HCT116 (cell line): ENCODE data around the gene OR10A5. TPM values are rescaled to one million over a fixed set of nuclear protein-coding genes. Genes with fewer than 3 reads are reported as not detected.

Experiments
- ATAC-seq: fragments of 200-7000 bp; cut with Tn5 transposase; 2 replicates; pipeline ENCODE4 v1.9.1; 2020; ENCODE audit warnings: mild to moderate bottlenecking, moderate library complexity
- Bru-seq: library from RNA; stranded (reverse); fragments of 400-500 nt; gene quantifications from one replicate; lab custom pipeline; 2021; lab: Mats Ljungman, UMichigan
- BruChase-seq, 2 experiments: library from RNA; stranded (reverse); fragments of 400-500 nt; gene quantifications; one replicate each; lab custom pipeline; 2021; lab: Mats Ljungman, UMichigan
- BruUV-seq: library from RNA; stranded (reverse); fragments of 400-500 nt; replicated peaks from 2 replicates; lab custom pipeline; 2021; lab: Mats Ljungman, UMichigan
- CTCF ChIA-PET: fragments of 300-600 bp; sonication (Branson Sonifier 250); formaldehyde crosslinking; loops from one replicate; lab custom pipeline; 2021; ENCODE audit warnings: antibody characterized with exemption; lab: Charles Lee
- POLR2A ChIA-PET: fragments of 300-600, 350-600 bp; sonication (Branson Sonifier 250); formaldehyde crosslinking; loops from one replicate; lab custom pipeline; 2021; ENCODE audit warnings: antibody characterized with exemption; lab: Charles Lee
- RAD21 ChIA-PET, 2 experiments: fragments of 300-600 bp; sonication (Branson Sonifier 250); formaldehyde crosslinking; loops; one replicate each; lab custom pipeline; 2023; ENCODE audit warnings: low total read pairs in 2 of 2; ENCODE audit not compliant: uncharacterized antibody in 2 of 2, unreplicated experiment in 2 of 2, low non-redundant PET in 1 of 2; lab: Charles Lee
- DNase-seq: peaks from one replicate; pipeline ENCODE4 v3.0.0-alpha.2; 2010; ENCODE audit warnings: low read depth, low spot score
- H2AFZ ChIP-seq: fragments of 200-600 bp; shearing (Covaris generic), sonication (generic); 2 replicates; pipeline ENCODE4 v1.6.1; 2017; ENCODE audit warnings: low read depth, mixed run types, mixed read lengths, antibody characterized with exemption, low read length; ENCODE audit not compliant: poor library complexity, severe bottlenecking
- H3K27ac ChIP-seq: 2 replicates; pipeline ENCODE4 v1.5.1; 2012; ENCODE audit warnings: low read depth, low read length
- H3K27me3 ChIP-seq: fragments of 200-600 bp; sonication (generic); 2 replicates; pipeline ENCODE4 v1.6.1; 2016; ENCODE audit warnings: mixed run types, low read length, mixed read lengths; ENCODE audit not compliant: insufficient read depth
- H3K36me3 ChIP-seq, 2 experiments: fragments of 200-500 bp in 1 of 2; fragments of 200-600 bp in 1 of 2; sonication (Bioruptor generic) in 1 of 2; sonication (generic) in 1 of 2; 2 replicates each; pipeline versions ENCODE4 v1.5.1 to v1.6.1; 2014 to 2016; ENCODE audit warnings: low read length in 2 of 2, inconsistent platforms in 1 of 2, mixed read lengths in 1 of 2, mixed run types in 1 of 2; ENCODE audit not compliant: insufficient read depth in 2 of 2, control insufficient read depth in 1 of 2
- H3K4me1 ChIP-seq, 2 experiments: fragments of 200-600 bp in 1 of 2; sonication (generic) in 1 of 2; 2 replicates each; pipeline versions ENCODE4 v1.5.1 to v1.6.1; 2012 to 2017; ENCODE audit warnings: low read length in 2 of 2, inconsistent platforms in 1 of 2, mild to moderate bottlenecking in 1 of 2, mixed read lengths in 1 of 2, mixed run types in 1 of 2, moderate library complexity in 1 of 2; ENCODE audit not compliant: insufficient read depth in 2 of 2, control insufficient read depth in 1 of 2
- H3K4me2 ChIP-seq: fragments of 200-600 bp; sonication (generic); 2 replicates; pipeline ENCODE4 v1.6.1; 2017; ENCODE audit warnings: mixed run types, low read length, mixed read lengths
- H3K4me3 ChIP-seq, 2 experiments: fragments of 200-600 bp in 1 of 2; sonication (generic) in 1 of 2; replicated peaks in 1 of 2; 2 replicates each; pipeline ENCODE4 v1.5.1; 2011 to 2016; ENCODE audit warnings: low read length in 2 of 2, control low read depth in 1 of 2, low read depth in 1 of 2, mild to moderate bottlenecking in 1 of 2, mixed read lengths in 1 of 2, mixed run types in 1 of 2
- H3K79me2 ChIP-seq: fragments of 200-600 bp; sonication (generic); 2 replicates; pipeline ENCODE4 v1.6.1; 2017; ENCODE audit warnings: mild to moderate bottlenecking, mixed run types, low read length, moderate library complexity, mixed read lengths; ENCODE audit not compliant: insufficient read depth
- H3K9ac ChIP-seq: fragments of 200-600 bp; sonication (generic); 2 replicates; pipeline ENCODE4 v1.6.1; 2016; ENCODE audit warnings: low read length, mixed read lengths
- H3K9me2 ChIP-seq: fragments of 200-600 bp; sonication (generic), shearing (Covaris generic); 2 replicates; pipeline ENCODE4 v1.6.1; 2017; ENCODE audit warnings: mixed run types, mild to moderate bottlenecking, moderate library complexity; ENCODE audit not compliant: insufficient read depth
- H3K9me3 ChIP-seq, 2 experiments: fragments of 200-500 bp in 1 of 2; fragments of 200-600 bp in 1 of 2; sonication (Bioruptor generic) in 1 of 2; sonication (generic) in 1 of 2; 2 replicates each; pipeline ENCODE4 v1.6.1; 2014 to 2017; ENCODE audit warnings: low read length in 2 of 2, mixed read lengths in 2 of 2, inconsistent platforms in 1 of 2, low read depth in 1 of 2, mild to moderate bottlenecking in 1 of 2, mixed run types in 1 of 2, moderate library complexity in 1 of 2; ENCODE audit not compliant: control insufficient read depth in 1 of 2, insufficient read depth in 1 of 2
- H4K20me1 ChIP-seq: fragments of 200-600 bp; sonication (generic), shearing (Covaris generic); 2 replicates; pipeline ENCODE4 v1.6.1; 2017; ENCODE audit warnings: mixed run types, mild to moderate bottlenecking, moderate library complexity; ENCODE audit not compliant: insufficient read depth
- CTCF ChIP-seq, 3 experiments: fragments of 200-600 bp in 1 of 3; sonication (generic) in 1 of 3; IDR thresholded peaks in 2 of 3; conservative IDR thresholded peaks in 1 of 3; 2 replicates each; pipeline ENCODE4 v1.5.1; 2012 to 2017; ENCODE audit warnings: low read depth in 2 of 3, low read length in 2 of 3, antibody characterized with exemption in 1 of 3, borderline replicate concordance in 1 of 3, control low read depth in 1 of 3, mild to moderate bottlenecking in 1 of 3, mixed read lengths in 1 of 3, mixed run types in 1 of 3, moderate library complexity in 1 of 3; ENCODE audit not compliant: insufficient read depth in 1 of 3
- EGR1 ChIP-seq: IDR thresholded peaks from 2 replicates; pipeline ENCODE4 v1.6.1; 2012; ENCODE audit warnings: low read depth
- ELF1 ChIP-seq: IDR thresholded peaks from 2 replicates; pipeline ENCODE4 v1.6.1; 2012; ENCODE audit warnings: low read depth, borderline replicate concordance
- EZH2 ChIP-seq: fragments of 200-600 bp; sonication (generic); IDR thresholded peaks from 2 replicates; pipeline ENCODE4 v1.6.1; 2017; ENCODE audit warnings: antibody characterized with exemption, mixed run types
- FOSL1 ChIP-seq: IDR thresholded peaks from 2 replicates; pipeline ENCODE4 v1.6.1; 2012; ENCODE audit warnings: low read depth
- POLR2AphosphoS5 ChIP-seq: IDR thresholded peaks from 2 replicates; pipeline ENCODE4 v1.6.1; 2011; ENCODE audit warnings: mild to moderate bottlenecking, low read depth, low read length, moderate library complexity
- SRF ChIP-seq: IDR thresholded peaks from 2 replicates; pipeline ENCODE4 v1.6.1; 2012; ENCODE audit warnings: low read depth
- ZBTB33 ChIP-seq: IDR thresholded peaks from 2 replicates; pipeline ENCODE4 v1.6.1; 2011; ENCODE audit warnings: mild to moderate bottlenecking, low read length, moderate library complexity; ENCODE audit not compliant: insufficient replicate concordance; ENCODE audit errors: extremely low read depth
- intact Hi-C: fragments of 100-400 bp; cut with micrococcal nuclease; formaldehyde crosslinking; loops from 2 replicates; pipeline ENCODE4 v1.10.0; 2022
- long read RNA-seq: library from polyadenylated mRNA; unstranded; transcript quantifications from one replicate; pipeline ENCODE4 v2.0.0, GENCODE V29; 2021; ENCODE audit not compliant: unreplicated experiment
- polyA plus RNA-seq: library from polyadenylated mRNA; unstranded; fragments of >200 nt; gene quantifications from 2 replicates; pipeline ENCODE4 v1.2.1, GENCODE V29; 2012; ENCODE audit warnings: missing spikeins
- total RNA-seq: library from RNA; stranded (reverse); gene quantifications from one replicate; pipeline ENCODE4 v1.2.1, GENCODE V29; 2021; ENCODE audit not compliant: unreplicated experiment

The OR10A5 gene
- total RNA-seq (not detected), Bru-seq, nascent RNA (not detected), BruChase-seq, experiment 1, labeled RNA remaining after a 6-hour chase (not detected), BruChase-seq, experiment 2, labeled RNA remaining after a 2-hour chase (not detected)
- 0.09 TPM in 1 of 2 replicates, not detected in the other for polyA plus RNA-seq
- long read RNA-seq, result 0 reads

GRCh38 chr11:6845383-6845782, at the start of gene OR10A5:
OR10A5 (plus strand) TSS chr11:6845683; CDS start chr11:6845683, 0 bp downstream.
- no peak within 1 kb of the TSS for H3K9ac ChIP-seq
- no TSS peak for BruUV-seq
- ChIA-PET RAD21 (no interaction called here), CTCF (no interaction called here), POLR2A (no interaction called here)
- no peaks in the 10 kb centered on the region for H3K27me3 ChIP-seq
- DNase-seq (no peak), ATAC-seq (no peak)
- no peaks in the 10 kb centered on the region for H3K36me3 ChIP-seq
- no peak within 1 kb of the TSS for H3K4me3 ChIP-seq
- H3K9me3 ChIP-seq, result no peaks in the 10 kb centered on the region; a peak in 1 of 4 replicates
- H3K79me2 ChIP-seq, result no peaks in the 10 kb centered on the region
- no peak within 1 kb of the TSS for H2AFZ ChIP-seq
- H3K4me1 ChIP-seq, result no peaks in the 10 kb centered on the region
- no peak within 1 kb of the TSS for H3K4me2 ChIP-seq
- TF ChIP-seq POLR2AphosphoS5 (no peak), EZH2 (no peak), CTCF (IDR thresholded peaks at IDR 0.05 in 2 of 3, conservative IDR thresholded peaks at IDR 0.05 in 1 of 3; ENCODE audit: borderline replicate concordance in 1 of 3, insufficient read depth in 1 of 3, low read depth in 2 of 3, low read length in 2 of 3) (no peak), ZBTB33 (no peak), FOSL1 (no peak), EGR1 (no peak), SRF (no peak), ELF1 (no peak)
- intact Hi-C loops, result no loop called here
- no peaks in the 10 kb centered on the region for H3K9me2 ChIP-seq
- no peak within 1 kb of the TSS for H3K27ac ChIP-seq
- H4K20me1 ChIP-seq, result no peaks in the 10 kb centered on the region
